KMS-11 (cell line): ENCODE results near the gene KCTD16.

Source experiments
- H2AFZ ChIP-seq: fragments of 200-600 bp; sonication (generic); 2 replicates; pipeline ENCODE4 v1.6.1; 2016; ENCODE audit warnings: antibody characterized with exemption, mixed run types, low read depth
- H3K27ac ChIP-seq: fragments of 200-600 bp; sonication (generic); 2 replicates; pipeline ENCODE4 v1.6.1; 2016; ENCODE audit warnings: mild to moderate bottlenecking, mixed run types
- H3K27me3 ChIP-seq: fragments of 200-600 bp; sonication (generic); 2 replicates; pipeline ENCODE4 v1.6.1; 2017; ENCODE audit warnings: mild to moderate bottlenecking, low read depth, mixed run types, moderate library complexity; ENCODE audit not compliant: insufficient read depth
- H3K36me3 ChIP-seq: fragments of 200-600 bp; sonication (generic); 2 replicates; pipeline ENCODE4 v1.6.1; 2017; ENCODE audit warnings: mild to moderate bottlenecking, mixed run types; ENCODE audit not compliant: insufficient read depth
- H3K4me1 ChIP-seq: fragments of 200-600 bp; sonication (generic); 2 replicates; pipeline ENCODE4 v1.6.1; 2016; ENCODE audit warnings: mild to moderate bottlenecking, low read depth, mixed run types; ENCODE audit not compliant: poor library complexity, severe bottlenecking
- H3K4me2 ChIP-seq: fragments of 200-600 bp; sonication (generic); 2 replicates; pipeline ENCODE4 v1.7.0; 2016; ENCODE audit warnings: mild to moderate bottlenecking, mixed run types
- H3K4me3 ChIP-seq: fragments of 200-600 bp; sonication (generic); IDR thresholded peaks from 2 replicates; pipeline ENCODE4 v1.6.1; 2017; ENCODE audit warnings: low read depth, low read length, mixed read lengths; ENCODE audit not compliant: insufficient read depth
- H3K79me2 ChIP-seq: fragments of 200-600 bp; sonication (generic); 2 replicates; pipeline ENCODE4 v1.6.1; 2016; ENCODE audit warnings: low read depth, mixed run types; ENCODE audit not compliant: insufficient read depth
- H3K9ac ChIP-seq: fragments of 200-600 bp; sonication (generic); 2 replicates; pipeline ENCODE4 v1.6.1; 2016; ENCODE audit warnings: mild to moderate bottlenecking, mixed run types
- H4K20me1 ChIP-seq: fragments of 200-600 bp; sonication (generic); 2 replicates; pipeline ENCODE4 v1.6.1; 2016; ENCODE audit warnings: mild to moderate bottlenecking, mixed run types; ENCODE audit not compliant: insufficient read depth
- CTCF ChIP-seq: fragments of 200-600 bp; sonication (generic); conservative IDR thresholded peaks from 2 replicates; pipeline ENCODE4 v1.6.1; 2017; ENCODE audit warnings: low read depth, mild to moderate bottlenecking, antibody characterized with exemption, low read length, moderate library complexity, mixed read lengths

Gene KCTD16

GRCh38 chr5:144247131-144247530, 76.5 kb downstream of the KCTD16 start:
- Histone ChIP-seq H3K4me1 (peaks cover 52% of the 10 kb centered on the region), H3K27ac (peak overlapping the region; percentile 71), H3K36me3 (no peaks in the 10 kb centered on the region), H4K20me1 (no peaks in the 10 kb centered on the region), H3K9ac (peak overlapping the region; percentile 14; the same call in 1 of the 2 replicates), H3K4me3 (no peak overlapping the region), H3K79me2 (no peaks in the 10 kb centered on the region), H2AFZ (peak overlapping the region; percentile 47), H3K27me3 (no peaks in the 10 kb centered on the region), H3K4me2 (peak overlapping the region; percentile 71)
- TF ChIP-seq CTCF, result no peak

GRCh38 chr5:144248015-144248414, 77.3 kb downstream of the KCTD16 start:
- H3K27me3 ChIP-seq, result no peaks in the 10 kb centered on the region
- TF ChIP-seq CTCF, result no peak; the same call in 1 of the 2 replicates
- H4K20me1 ChIP-seq, result no peaks in the 10 kb centered on the region
- no peak overlapping the region for H3K4me3 ChIP-seq
- H3K27ac ChIP-seq, result peak overlapping the region; percentile 71
- H3K36me3 ChIP-seq, result no peaks in the 10 kb centered on the region
- peak overlapping the region; percentile 14; the same call in 1 of the 2 replicates for H3K9ac ChIP-seq
- peak overlapping the region; percentile 47 for H2AFZ ChIP-seq
- no peaks in the 10 kb centered on the region for H3K79me2 ChIP-seq
- H3K4me2 ChIP-seq, result peak overlapping the region; percentile 71
- peaks cover 52% of the 10 kb centered on the region for H3K4me1 ChIP-seq

- no peak overlapping the region for H3K9ac ChIP-seq
- H2AFZ ChIP-seq, result no peak overlapping the region
- peak overlapping the region; percentile 71; the same call in 1 of the 2 replicates for H3K4me2 ChIP-seq
Observed at GRCh38 chr5:144249755-144250464, 79.2 kb downstream of the KCTD16 start.

GRCh38 chr5:144254552-144254951, 83.9 kb downstream of the KCTD16 start:
- H3K27me3 ChIP-seq, result no peaks in the 10 kb centered on the region
- no peak for TF ChIP-seq CTCF
- H3K4me1 ChIP-seq, result peaks cover 12% of the 10 kb centered on the region

More at GRCh38 chr5:144249755-144250464, 79.2 kb downstream of the KCTD16 start:
- TF ChIP-seq CTCF, result no peak
- H3K79me2 ChIP-seq, result no peaks in the 10 kb centered on the region
- H3K4me1 ChIP-seq, result peaks cover 52% of the 10 kb centered on the region
- no peaks in the 10 kb centered on the region for H3K36me3 ChIP-seq
- no peaks in the 10 kb centered on the region for H3K27me3 ChIP-seq
- no peak overlapping the region for H3K27ac ChIP-seq
- no peak overlapping the region for H3K4me3 ChIP-seq
- H4K20me1 ChIP-seq, result no peaks in the 10 kb centered on the region

More at GRCh38 chr5:144254552-144254951, 83.9 kb downstream of the KCTD16 start:
- Histone ChIP-seq H2AFZ (no peak overlapping the region), H3K9ac (no peak overlapping the region), H3K4me2 (no peak overlapping the region), H3K27ac (no peak overlapping the region), H3K4me3 (no peak overlapping the region), H3K79me2 (no peaks in the 10 kb centered on the region), H4K20me1 (no peaks in the 10 kb centered on the region), H3K36me3 (no peaks in the 10 kb centered on the region)
